Liver (tissue), 9 donors: ENCODE measurements around the gene TRPM2. TPM values are rescaled to one million over a fixed set of nuclear protein-coding genes. Genes with fewer than 3 reads are reported as not detected.

ENCODE experiments used
- DNase-seq: peaks from one replicate; pipeline ENCODE4 v3.0.0-alpha.2; 2017; ENCODE audit warnings: low spot score
- H3K27ac ChIP-seq, 2 donors: one replicate each; pipeline ENCODE4 v1.7.0; 2013; ENCODE audit warnings: inconsistent platforms in 2 of 2, low read length in 2 of 2, control low read depth in 1 of 2, low read depth in 1 of 2, mild to moderate bottlenecking in 1 of 2
- H3K27me3 ChIP-seq, 4 donors: one replicate each; pipeline versions ENCODE4 v1.6.1 to v1.7.0; 2013; ENCODE audit warnings: low read length in 3 of 4, inconsistent platforms in 1 of 4, mild to moderate bottlenecking in 1 of 4, moderate library complexity in 1 of 4; ENCODE audit not compliant: control insufficient read depth in 4 of 4, insufficient read depth in 4 of 4
- H3K36me3 ChIP-seq, 4 donors: one replicate each; pipeline versions ENCODE4 v1.6.1 to v1.7.0; 2013; ENCODE audit warnings: low read length in 3 of 4, mild to moderate bottlenecking in 3 of 4, low read depth in 1 of 4, moderate library complexity in 1 of 4; ENCODE audit not compliant: control insufficient read depth in 4 of 4, insufficient read depth in 3 of 4
- H3K4me1 ChIP-seq, 4 donors: one replicate each; pipeline versions ENCODE4 v1.6.1 to v1.7.0; 2013; ENCODE audit warnings: low read length in 3 of 4, mild to moderate bottlenecking in 3 of 4, moderate library complexity in 1 of 4; ENCODE audit not compliant: control insufficient read depth in 4 of 4, insufficient read depth in 4 of 4
- H3K4me3 ChIP-seq, 3 donors: one replicate each; pipeline versions ENCODE4 v1.6.1 to v1.7.0; 2013; ENCODE audit warnings: low read length in 3 of 3, control low read depth in 1 of 3, low read depth in 1 of 3, mild to moderate bottlenecking in 1 of 3
- H3K9ac ChIP-seq, 2 donors: one replicate each; pipeline ENCODE4 v1.7.0; 2013; ENCODE audit warnings: low read length in 2 of 2, mild to moderate bottlenecking in 2 of 2, moderate library complexity in 2 of 2, control low read depth in 1 of 2, low read depth in 1 of 2
- H3K9me3 ChIP-seq, 4 donors: one replicate each; pipeline versions ENCODE4 v1.6.1 to v1.7.0; 2013; ENCODE audit warnings: low read length in 3 of 4; ENCODE audit not compliant: control insufficient read depth in 4 of 4
- FOXA2 ChIP-seq: IDR thresholded peaks from 2 replicates; pipeline ENCODE4 v1.6.1; 2016; ENCODE audit warnings: antibody characterized with exemption
- GABPA ChIP-seq, 2 donors: IDR thresholded peaks in 1 of 2; conservative IDR thresholded peaks in 1 of 2; 2 replicates each; pipeline ENCODE4 v1.6.1; 2016; ENCODE audit warnings: antibody characterized with exemption in 2 of 2, mild to moderate bottlenecking in 1 of 2, moderate library complexity in 1 of 2
- HNF4G ChIP-seq: IDR thresholded peaks from 2 replicates; pipeline ENCODE4 v1.6.1; 2016; ENCODE audit warnings: antibody characterized with exemption
- MAX ChIP-seq: IDR thresholded peaks from 2 replicates; pipeline ENCODE4 v1.6.1; 2016; ENCODE audit warnings: antibody characterized with exemption
- NR2F2 ChIP-seq: IDR thresholded peaks from 2 replicates; pipeline ENCODE4 v1.6.1; 2016; ENCODE audit warnings: antibody characterized with exemption
- RAD21 ChIP-seq, 2 donors: IDR thresholded peaks; 2 replicates each; pipeline ENCODE4 v1.6.1; 2016; ENCODE audit warnings: antibody characterized with exemption in 2 of 2, mild to moderate bottlenecking in 2 of 2
- SP1 ChIP-seq: IDR thresholded peaks from 2 replicates; pipeline ENCODE4 v1.6.1; 2018; ENCODE audit warnings: antibody characterized with exemption, mild to moderate bottlenecking
- YY1 ChIP-seq: IDR thresholded peaks from 2 replicates; pipeline ENCODE4 v1.6.1; 2016; ENCODE audit warnings: antibody characterized with exemption, mild to moderate bottlenecking
- whole genome bisulfite sequencing: extraction: QIAGEN DNeasy Blood & Tissue Kit; methylation state at CpG from one replicate; pipeline ENCODE4 v1.1.7; 2013; 5-methylcytosine and 5-hydroxymethylcytosine counted together
- polyA plus RNA-seq, 2 donors: library from polyadenylated mRNA; stranded (reverse) in 1 of 2; unstranded in 1 of 2; fragments of 200-250 nt in 1 of 2; fragments of >200 nt in 1 of 2; fragmentation: Nextera tagmentation in 1 of 2; extraction: Ambion mirVana in 1 of 2; gene quantifications; one replicate each; pipeline versions ENCODE4 v1.2.1 to v1.2.3, GENCODE V29; 2013 to 2015
- total RNA-seq, 2 donors: library from RNA; depleted of rRNA; stranded (reverse); fragments of >200 nt; gene quantifications; one replicate each; pipeline ENCODE4 v1.2.3, GENCODE V29; 2014
- TF ChIP-seq, protein P1 (sequence below): fragments of 150-350 bp; IDR thresholded peaks from 2 replicates; pipeline ENCODE4 v1.5.1; 2017; ENCODE audit warnings: improper control_type of control experiment, low read depth, low read length; ENCODE audit not compliant: missing input control
- donor health status: healthy.
- donor health status: healthy.
- donor health status: healthy.
- donor health status: healthy.
- donor health status: healthy.

TRPM2 gene
- total and polyA plus RNA-seq, 4 donors = 0.43 to 1.3 (median 0.63) TPM

DNA sequence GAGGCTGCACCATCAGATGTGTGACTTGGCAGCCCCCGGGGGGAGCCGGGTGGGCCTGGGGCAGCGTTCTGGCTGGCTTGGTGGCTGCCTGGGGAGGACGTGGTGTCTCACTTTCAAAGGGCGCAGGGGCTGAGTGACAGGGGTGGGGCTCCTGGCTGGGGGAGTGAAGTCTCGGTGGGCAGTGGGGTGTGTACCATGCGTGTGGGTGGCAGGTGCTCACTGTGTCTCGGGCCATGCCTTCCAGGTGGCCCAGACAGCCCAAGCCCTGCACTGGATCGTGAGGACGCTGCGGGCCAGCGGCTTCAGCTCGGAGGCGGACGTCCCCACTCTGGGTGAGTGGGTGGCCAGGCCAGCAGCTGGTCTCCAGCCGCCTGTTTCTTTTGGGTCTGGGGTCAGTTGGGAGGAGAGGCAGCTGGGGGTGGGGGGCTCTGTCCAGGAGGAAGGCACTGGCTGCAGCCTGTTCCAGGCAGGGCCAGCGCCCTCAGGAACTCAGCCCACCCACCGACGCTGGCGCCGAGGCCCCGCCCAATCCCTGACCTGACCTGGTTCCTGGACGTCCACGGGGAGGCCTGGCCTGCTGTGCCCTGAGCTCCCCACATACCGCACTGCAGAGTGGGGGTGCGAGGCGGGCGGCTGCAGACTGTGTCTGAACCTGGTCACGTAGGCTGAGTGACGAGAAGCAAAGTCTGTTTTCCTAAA is 71.3 kb downstream of the TRPM2 start (continued):
- TF ChIP-seq, protein P1, sequence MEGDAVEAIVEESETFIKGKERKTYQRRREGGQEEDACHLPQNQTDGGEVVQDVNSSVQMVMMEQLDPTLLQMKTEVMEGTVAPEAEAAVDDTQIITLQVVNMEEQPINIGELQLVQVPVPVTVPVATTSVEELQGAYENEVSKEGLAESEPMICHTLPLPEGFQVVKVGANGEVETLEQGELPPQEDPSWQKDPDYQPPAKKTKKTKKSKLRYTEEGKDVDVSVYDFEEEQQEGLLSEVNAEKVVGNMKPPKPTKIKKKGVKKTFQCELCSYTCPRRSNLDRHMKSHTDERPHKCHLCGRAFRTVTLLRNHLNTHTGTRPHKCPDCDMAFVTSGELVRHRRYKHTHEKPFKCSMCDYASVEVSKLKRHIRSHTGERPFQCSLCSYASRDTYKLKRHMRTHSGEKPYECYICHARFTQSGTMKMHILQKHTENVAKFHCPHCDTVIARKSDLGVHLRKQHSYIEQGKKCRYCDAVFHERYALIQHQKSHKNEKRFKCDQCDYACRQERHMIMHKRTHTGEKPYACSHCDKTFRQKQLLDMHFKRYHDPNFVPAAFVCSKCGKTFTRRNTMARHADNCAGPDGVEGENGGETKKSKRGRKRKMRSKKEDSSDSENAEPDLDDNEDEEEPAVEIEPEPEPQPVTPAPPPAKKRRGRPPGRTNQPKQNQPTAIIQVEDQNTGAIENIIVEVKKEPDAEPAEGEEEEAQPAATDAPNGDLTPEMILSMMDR = no peak
- TF ChIP-seq YY1 (no peak), HNF4G (no peak), MAX (no peak), SP1 (no peak), NR2F2 (no peak)

DNA sequence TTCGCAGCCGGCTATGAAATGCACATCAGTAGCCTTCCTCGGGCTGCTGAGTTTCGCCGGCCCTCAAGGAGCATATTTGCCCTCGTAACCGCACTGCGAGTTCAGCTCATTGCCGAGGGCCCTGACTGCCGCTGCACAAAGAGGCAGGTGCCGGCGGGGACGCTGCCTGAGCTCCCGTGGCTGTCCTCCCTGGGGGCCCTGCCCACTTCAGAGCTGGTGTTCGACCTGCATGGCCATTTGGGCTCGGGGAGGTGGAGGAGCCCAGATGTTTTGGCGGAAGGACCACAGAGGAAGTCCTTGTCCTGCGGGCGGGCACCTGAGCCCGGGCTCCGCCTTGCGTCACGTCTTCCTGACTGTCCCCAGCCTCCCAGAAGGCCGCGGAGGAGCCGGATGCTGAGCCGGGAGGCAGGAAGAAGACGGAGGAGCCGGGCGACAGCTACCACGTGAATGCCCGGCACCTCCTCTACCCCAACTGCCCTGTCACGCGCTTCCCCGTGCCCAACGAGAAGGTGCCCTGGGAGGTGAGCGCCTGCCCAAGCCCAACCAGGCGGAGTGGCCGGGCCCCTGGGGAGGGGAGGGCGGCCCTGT is 72.0 kb downstream of the TRPM2 start:
- DNase-seq = no peak
- Histone ChIP-seq H3K4me3 (no peak overlapping the region), H3K9me3 (no peaks in the 10 kb centered on the region), H3K27me3 (no peaks in the 10 kb centered on the region), H3K27ac (no peak overlapping the region), H3K4me1 (no peaks in the 10 kb centered on the region), H3K36me3 (no peaks in the 10 kb centered on the region), H3K9ac (no peak overlapping the region)
- 82% methylated on average over 40 of the region's 40 CpGs for WGBS
- TF ChIP-seq RAD21 (IDR thresholded peaks at IDR 0.05) (no peak), YY1 (no peak)
- TF ChIP-seq, protein P1 = no peak

- H3K4me1 ChIP-seq = no peaks in the 10 kb centered on the region
- no peaks in the 10 kb centered on the region for H3K36me3 ChIP-seq
- H3K9me3 ChIP-seq = no peaks in the 10 kb centered on the region
- no peak overlapping the region for H3K27ac ChIP-seq
- DNase-seq = no peak
- no peak overlapping the region for H3K4me3 ChIP-seq
- WGBS = 83% methylated on average over 13 of the region's 13 CpGs
- H3K27me3 ChIP-seq = no peaks in the 10 kb centered on the region
- H3K9ac ChIP-seq = no peak overlapping the region
- TF ChIP-seq GABPA (IDR thresholded peaks at IDR 0.05 in 1 of 2, conservative IDR thresholded peaks at IDR 0.05 in 1 of 2) (no peak), MAX (no peak), FOXA2 (no peak)
Measured at GRCh38 chr21:44425895-44426662, 72.7 kb downstream of the TRPM2 start.
